Adrenal gland (tissue), 12 donors: ENCODE results near the gene MITF. TPM values are rescaled to one million over a fixed set of nuclear protein-coding genes. Genes with fewer than 3 reads are reported as not detected.

ENCODE experiments used
- DNase-seq, 7 donors: peaks; one replicate each; pipeline ENCODE4 v3.0.0-alpha.2; 2019 to 2020
- H3K27ac ChIP-seq, 5 donors: fragments of 200-600 bp; sonication (generic) in 4 of 5; 1 replicate in 3 of 5; 2 replicates in 2 of 5; pipeline versions ENCODE4 v1.5.1 to v1.8.0; 2016 to 2020; ENCODE audit warnings: mild to moderate bottlenecking in 1 of 5
- H3K27me3 ChIP-seq: fragments of 200-600 bp; 2 replicates; pipeline ENCODE4 v1.8.0; 2021
- H3K36me3 ChIP-seq, 2 donors: fragments of 200-600 bp; replicated peaks in 1 of 2; 1 replicate in 1 of 2; 2 replicates in 1 of 2; pipeline versions ENCODE4 v1.5.1 to v1.8.0; 2018 to 2022
- H3K4me1 ChIP-seq, 2 donors: fragments of 200-600 bp; replicated peaks in 1 of 2; 1 replicate in 1 of 2; 2 replicates in 1 of 2; pipeline versions ENCODE4 v1.5.1 to v1.8.0; 2018 to 2021
- H3K4me3 ChIP-seq, 4 donors: fragments of 200-600 bp; sonication (generic) in 3 of 4; one replicate each; pipeline ENCODE4 v1.5.1; 2016 to 2018
- H3K9me3 ChIP-seq, 3 donors: fragments of 200-600 bp; sonication (generic) in 1 of 3; replicated peaks in 1 of 3; 1 replicate in 2 of 3; 2 replicates in 1 of 3; pipeline versions ENCODE4 v1.5.1 to v1.8.0; 2016 to 2021
- POLR2A ChIP-seq, 2 donors: fragments of 450-650 bp; IDR thresholded peaks; one replicate each; pipeline ENCODE4 v1.6.1; 2017; ENCODE audit warnings: antibody characterized with exemption in 2 of 2, mild to moderate bottlenecking in 2 of 2, moderate library complexity in 1 of 2
- WGBS, 4 donors: extraction: QIAGEN DNeasy Blood & Tissue Kit in 2 of 4; methylation state at CpG; one replicate each; pipeline versions ENCODE4 v1.1.5 to v1.1.7; 2013 to 2017; 5-methylcytosine and 5-hydroxymethylcytosine counted together
- intact Hi-C, 2 donors: fragments of 100-400 bp; cut with DNase I; formaldehyde crosslinking; loops; one replicate each; pipeline versions ENCODE4 v1.14.1 to v1.15.0; 2022 to 2023
- polyA plus RNA-seq, 3 donors: library from polyadenylated mRNA; stranded (reverse); fragments of 200-250 nt in 2 of 3; fragments of 350-450 nt in 1 of 3; fragmentation: Illumina TruSeq in 1 of 3; extraction: RNeasy Lipid Tissue Mini Kit (QIAGEN cat#74804) in 1 of 3; gene quantifications; one replicate each; pipeline ENCODE4 v1.2.3, GENCODE V29; 2013 to 2014
- total RNA-seq, 9 donors: library from RNA; depleted of rRNA in 4 of 9; stranded (reverse); fragments of >200 nt in 4 of 9; fragments of 120-200 nt in 1 of 9; fragmentation: NEBNext Ultra II Directional in 1 of 9; extraction: Animal tissue kit (Norgen Biotek cat#: 25700) in 1 of 9; gene quantifications; one replicate each; pipeline versions ENCODE4 v1.1.0 to v1.2.4, GENCODE V29; 2013 to 2023
- TF ChIP-seq, protein P1 (sequence below), 6 experiments: fragments of 450-650 bp in 4 of 6; fragments of 200-600 bp in 2 of 6; sonication (generic) in 1 of 6; IDR thresholded peaks; 1 replicate in 5 of 6; 2 replicates in 1 of 6; pipeline versions ENCODE4 v1.5.1 to v1.8.0; 2016 to 2021; ENCODE audit warnings: antibody characterized with exemption in 6 of 6, mild to moderate bottlenecking in 2 of 6, moderate library complexity in 1 of 6
- donor health status: healthy with polysubstance abuse.
- donor health status: Bipolar disorder and iron deficiency.
- donor health status: DM: yes; HTN: yes; CAD: no.
- donor health status: DM: no; HTN: no; CAD: no.
- donor health status: DM: no; HTN: no; CAD: no.
- donor health status: DM: yes; HTN: yes; CAD: no.

The MITF gene
- total and polyA plus RNA-seq, 12 donors = 2.4 to 23.4 (median 10.6) TPM

- TF ChIP-seq POLR2A (IDR thresholded peaks at IDR 0.05) = no peak
- TF ChIP-seq, protein P1, sequence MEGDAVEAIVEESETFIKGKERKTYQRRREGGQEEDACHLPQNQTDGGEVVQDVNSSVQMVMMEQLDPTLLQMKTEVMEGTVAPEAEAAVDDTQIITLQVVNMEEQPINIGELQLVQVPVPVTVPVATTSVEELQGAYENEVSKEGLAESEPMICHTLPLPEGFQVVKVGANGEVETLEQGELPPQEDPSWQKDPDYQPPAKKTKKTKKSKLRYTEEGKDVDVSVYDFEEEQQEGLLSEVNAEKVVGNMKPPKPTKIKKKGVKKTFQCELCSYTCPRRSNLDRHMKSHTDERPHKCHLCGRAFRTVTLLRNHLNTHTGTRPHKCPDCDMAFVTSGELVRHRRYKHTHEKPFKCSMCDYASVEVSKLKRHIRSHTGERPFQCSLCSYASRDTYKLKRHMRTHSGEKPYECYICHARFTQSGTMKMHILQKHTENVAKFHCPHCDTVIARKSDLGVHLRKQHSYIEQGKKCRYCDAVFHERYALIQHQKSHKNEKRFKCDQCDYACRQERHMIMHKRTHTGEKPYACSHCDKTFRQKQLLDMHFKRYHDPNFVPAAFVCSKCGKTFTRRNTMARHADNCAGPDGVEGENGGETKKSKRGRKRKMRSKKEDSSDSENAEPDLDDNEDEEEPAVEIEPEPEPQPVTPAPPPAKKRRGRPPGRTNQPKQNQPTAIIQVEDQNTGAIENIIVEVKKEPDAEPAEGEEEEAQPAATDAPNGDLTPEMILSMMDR (IDR thresholded peaks at IDR 0.05) = no peak
- Histone ChIP-seq H3K27me3 (no peaks in the 10 kb centered on the region), H3K27ac (no peak overlapping the region), H3K9me3 (no peaks in the 10 kb centered on the region), H3K36me3 (no peaks in the 10 kb centered on the region), H3K4me3 (no peak overlapping the region), H3K4me1 (peaks cover 0 to 6% of the 10 kb centered on the region in 2 donors)
- no peak for DNase-seq
- WGBS, 4 donors = 94 to 100% (median 98%) methylated on average over 1 of the region's 1 CpG
- intact Hi-C loops = no loop called here
These were observed 70.0 kb downstream of the MITF start for GRCh38 chr3:69809076-69809835.

GRCh38 chr3:69811452-69812401 lies 72.5 kb downstream of the MITF start:
- DNase-seq = no peak
- Histone ChIP-seq H3K36me3 (no peaks in the 10 kb centered on the region), H3K4me1 (peaks cover 0 to 6% of the 10 kb centered on the region in 2 donors), H3K27ac (no peak overlapping the region), H3K9me3 (no peaks in the 10 kb centered on the region), H3K27me3 (no peaks in the 10 kb centered on the region), H3K4me3 (no peak overlapping the region)
- 57 to 87% (median 74%) methylated on average over 4 of the region's 4 CpGs for WGBS, 4 donors
- intact Hi-C loops = no loop called here
- TF ChIP-seq, protein P1 (IDR thresholded peaks at IDR 0.05) = no peak
- TF ChIP-seq POLR2A (IDR thresholded peaks at IDR 0.05) = no peak

- H3K36me3 ChIP-seq = no peaks in the 10 kb centered on the region
- no peak for DNase-seq
- no peaks in the 10 kb centered on the region for H3K9me3 ChIP-seq
- intact Hi-C loops = no loop called here
- no peaks in the 10 kb centered on the region for H3K27me3 ChIP-seq
- H3K4me3 ChIP-seq = no peak overlapping the region
- H3K27ac ChIP-seq = no peak overlapping the region
- 43 to 84% (median 62%) methylated on average over 1 of the region's 1 CpG for WGBS, 4 donors
- no peak for TF ChIP-seq POLR2A (IDR thresholded peaks at IDR 0.05)
- TF ChIP-seq, protein P1 (IDR thresholded peaks at IDR 0.05) = no peak
- H3K4me1 ChIP-seq = peaks cover 0 to 13% of the 10 kb centered on the region in 2 donors
These were observed 76.7 kb downstream of the MITF start for GRCh38 chr3:69815970-69816369.

DNA sequence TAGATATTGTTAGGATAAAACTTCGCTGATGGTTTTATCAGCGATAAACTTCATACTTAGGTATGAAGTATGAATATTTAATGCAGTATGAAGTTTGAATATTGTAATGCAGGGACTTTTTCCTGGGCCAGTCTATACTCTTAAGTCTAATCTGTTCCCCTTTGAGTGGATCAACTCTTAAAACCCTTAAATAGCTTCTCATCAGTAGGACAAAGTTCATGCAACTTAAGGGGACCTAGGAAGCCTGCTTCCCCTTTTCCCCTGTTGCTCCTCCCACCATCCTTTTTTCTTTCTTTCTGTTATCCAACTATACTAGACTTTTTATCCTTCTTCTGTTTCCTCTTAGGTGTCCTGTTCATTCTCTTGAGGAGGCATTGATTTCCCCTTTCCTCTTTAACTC lies 78.7 kb downstream of the MITF start:
- WGBS, 4 donors = 94 to 98% (median 95%) methylated on average over 2 of the region's 2 CpGs
- no peaks in the 10 kb centered on the region for H3K27me3 ChIP-seq
- intact Hi-C loops = no loop called here
- H3K36me3 ChIP-seq = no peaks in the 10 kb centered on the region
- H3K9me3 ChIP-seq = no peaks in the 10 kb centered on the region
- no peak overlapping the region for H3K27ac ChIP-seq
- TF ChIP-seq POLR2A (IDR thresholded peaks at IDR 0.05) = no peak
- TF ChIP-seq, protein P1 (IDR thresholded peaks at IDR 0.05) = no peak
- no peak overlapping the region for H3K4me3 ChIP-seq
- DNase-seq = no peak
- peaks cover 0 to 7% of the 10 kb centered on the region in 2 donors for H3K4me1 ChIP-seq
